DMS 273 (cell line): ENCODE measurements around the gene SAP30BP.

Experiments used
- DNase-seq: peaks from one replicate; lab custom pipeline; 2025; ENCODE audit not compliant: unreplicated experiment; lab: John Stamatoyannopoulos, UW

The SAP30BP gene

DNA sequence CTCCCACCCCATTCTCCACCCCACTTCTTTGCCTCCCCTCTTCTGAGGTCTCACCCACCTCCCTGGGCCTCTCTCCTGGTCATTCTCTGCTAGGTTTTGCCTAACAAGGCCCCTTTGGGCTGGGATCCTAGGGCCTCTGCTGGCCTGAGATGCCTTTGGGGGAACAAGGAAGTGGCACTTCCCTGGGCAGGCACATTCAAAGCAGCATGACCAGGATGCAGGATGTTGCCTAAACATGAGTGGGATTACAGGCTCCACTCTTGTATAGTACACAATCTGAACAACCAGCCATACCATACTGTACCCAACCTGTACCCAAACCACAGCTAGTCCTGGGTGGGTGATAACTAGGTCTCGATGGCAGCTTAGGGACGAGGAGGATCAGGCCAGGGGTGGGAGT lies 88.9 kb downstream of the SAP30BP start:
- no peak for DNase-seq

DNA sequence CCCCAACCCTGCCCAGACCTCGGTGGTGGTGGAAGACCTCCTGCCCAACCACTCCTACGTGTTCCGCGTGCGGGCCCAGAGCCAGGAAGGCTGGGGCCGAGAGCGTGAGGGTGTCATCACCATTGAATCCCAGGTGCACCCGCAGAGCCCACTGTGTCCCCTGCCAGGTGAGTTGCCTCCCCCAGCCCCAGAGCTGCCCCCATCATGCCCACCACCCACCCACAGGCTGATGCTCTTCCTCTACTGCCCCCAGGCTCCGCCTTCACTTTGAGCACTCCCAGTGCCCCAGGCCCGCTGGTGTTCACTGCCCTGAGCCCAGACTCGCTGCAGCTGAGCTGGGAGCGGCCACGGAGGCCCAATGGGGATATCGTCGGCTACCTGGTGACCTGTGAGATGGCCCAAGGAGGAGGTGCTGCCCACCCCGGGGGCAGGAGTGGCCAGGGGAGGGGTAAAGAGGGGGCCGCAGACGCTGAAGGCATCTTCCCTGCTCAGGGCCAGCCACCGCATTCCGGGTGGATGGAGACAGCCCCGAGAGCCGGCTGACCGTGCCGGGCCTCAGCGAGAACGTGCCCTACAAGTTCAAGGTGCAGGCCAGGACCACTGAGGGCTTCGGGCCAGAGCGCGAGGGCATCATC lies 89.4 kb downstream of the SAP30BP start:
- no peak for DNase-seq

DNA sequence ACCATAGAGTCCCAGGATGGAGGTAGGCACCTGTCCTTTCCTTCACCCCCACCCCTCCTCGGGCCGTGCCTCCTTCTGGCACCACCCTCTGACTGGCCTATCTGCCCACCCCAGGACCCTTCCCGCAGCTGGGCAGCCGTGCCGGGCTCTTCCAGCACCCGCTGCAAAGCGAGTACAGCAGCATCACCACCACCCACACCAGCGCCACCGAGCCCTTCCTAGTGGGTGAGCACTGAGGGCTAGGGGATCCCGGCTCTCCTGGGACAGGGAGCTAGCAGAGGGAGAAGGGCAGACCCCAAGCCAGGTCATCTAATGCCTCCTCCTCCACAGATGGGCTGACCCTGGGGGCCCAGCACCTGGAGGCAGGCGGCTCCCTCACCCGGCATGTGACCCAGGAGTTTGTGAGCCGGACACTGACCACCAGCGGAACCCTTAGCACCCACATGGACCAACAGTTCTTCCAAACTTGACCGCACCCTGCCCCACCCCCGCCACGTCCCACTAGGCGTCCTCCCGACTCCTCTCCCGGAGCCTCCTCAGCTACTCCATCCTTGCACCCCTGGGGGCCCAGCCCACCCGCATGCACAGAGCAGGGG lies 90.0 kb downstream of the SAP30BP start:
- DNase-seq = no peak
